ENCODE data around the gene POU2AF2.

GRCh38 chr11:111307472-111308108, 62.1 kb downstream of the POU2AF2 start:
- TF ChIP-seq CTCF (IDR thresholded peaks at IDR 0.05; ENCODE audit: low read length), result peak; percentile 25; the same call in 1 of the 2 replicates
- TF ChIP-seq EZH2 (IDR thresholded peaks at IDR 0.05; ENCODE audit: borderline replicate concordance, low read length), result no peak

Measured in OCI-LY1 (cell line).